ENCODE measurements around the gene GPR65.

DNA sequence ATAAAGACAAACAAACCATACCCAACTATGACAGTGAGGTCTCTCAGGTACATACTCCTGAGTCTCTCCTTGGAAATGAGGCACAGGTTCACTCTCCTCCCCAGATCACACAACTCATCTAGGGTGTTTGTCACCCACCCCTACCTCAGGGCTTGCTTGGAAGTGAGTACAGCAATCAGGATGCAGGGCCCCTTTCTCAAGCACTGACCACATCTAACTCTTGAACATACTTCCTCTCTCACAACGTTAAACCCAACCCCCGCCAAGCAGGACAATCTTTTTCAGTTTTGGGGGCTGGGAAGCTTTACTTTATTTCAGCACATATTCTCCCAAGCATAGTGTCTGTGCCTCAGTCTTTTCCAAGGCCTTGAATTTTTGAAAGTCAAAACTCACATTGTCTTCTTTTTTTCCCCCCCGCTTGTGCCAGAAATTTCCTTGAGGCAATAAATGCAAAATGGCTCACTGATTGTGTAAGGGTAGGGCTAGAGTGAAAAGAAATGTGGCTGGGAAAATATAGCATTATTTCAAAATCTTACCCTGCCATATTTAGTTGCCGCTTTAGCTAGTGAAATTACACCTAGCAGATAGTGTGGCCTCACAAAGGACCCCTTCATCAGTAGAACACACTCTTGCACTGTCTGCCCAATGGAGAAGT lies 2.4 kb upstream of the GPR65 start:
- TF ChIP-seq, protein P1, sequence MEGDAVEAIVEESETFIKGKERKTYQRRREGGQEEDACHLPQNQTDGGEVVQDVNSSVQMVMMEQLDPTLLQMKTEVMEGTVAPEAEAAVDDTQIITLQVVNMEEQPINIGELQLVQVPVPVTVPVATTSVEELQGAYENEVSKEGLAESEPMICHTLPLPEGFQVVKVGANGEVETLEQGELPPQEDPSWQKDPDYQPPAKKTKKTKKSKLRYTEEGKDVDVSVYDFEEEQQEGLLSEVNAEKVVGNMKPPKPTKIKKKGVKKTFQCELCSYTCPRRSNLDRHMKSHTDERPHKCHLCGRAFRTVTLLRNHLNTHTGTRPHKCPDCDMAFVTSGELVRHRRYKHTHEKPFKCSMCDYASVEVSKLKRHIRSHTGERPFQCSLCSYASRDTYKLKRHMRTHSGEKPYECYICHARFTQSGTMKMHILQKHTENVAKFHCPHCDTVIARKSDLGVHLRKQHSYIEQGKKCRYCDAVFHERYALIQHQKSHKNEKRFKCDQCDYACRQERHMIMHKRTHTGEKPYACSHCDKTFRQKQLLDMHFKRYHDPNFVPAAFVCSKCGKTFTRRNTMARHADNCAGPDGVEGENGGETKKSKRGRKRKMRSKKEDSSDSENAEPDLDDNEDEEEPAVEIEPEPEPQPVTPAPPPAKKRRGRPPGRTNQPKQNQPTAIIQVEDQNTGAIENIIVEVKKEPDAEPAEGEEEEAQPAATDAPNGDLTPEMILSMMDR (IDR thresholded peaks at IDR 0.05): no peak
- no peak for TF ChIP-seq POLR2A (IDR thresholded peaks at IDR 0.05)
